Ovary (tissue), 9 donors: ENCODE results near the gene DROSHA. TPM values are rescaled to one million over a fixed set of nuclear protein-coding genes. Genes with fewer than 3 reads are reported as not detected.

Source experiments
- DNase-seq, 5 donors: peaks; one replicate each; pipeline ENCODE4 v3.0.0-alpha.2; 2019 to 2020
- H3K27ac ChIP-seq, 2 donors: fragments of 200-600 bp; one replicate each; pipeline versions ENCODE4 v1.5.1 to v1.8.0; 2019 to 2022
- H3K27me3 ChIP-seq: fragments of 200-600 bp; one replicate; pipeline ENCODE4 v1.8.0; 2022
- H3K36me3 ChIP-seq: fragments of 200-600 bp; sonication (generic); one replicate; pipeline ENCODE4 v1.5.1; 2019
- H3K4me1 ChIP-seq: one replicate; pipeline ENCODE4 v1.8.1; 2013; ENCODE audit warnings: mild to moderate bottlenecking, moderate library complexity; ENCODE audit not compliant: insufficient read depth
- H3K4me3 ChIP-seq: fragments of 200-600 bp; sonication (generic); one replicate; pipeline ENCODE4 v1.5.1; 2017
- H3K9me3 ChIP-seq, 2 donors: fragments of 200-600 bp in 1 of 2; sonication (generic) in 1 of 2; one replicate each; pipeline versions ENCODE4 v1.5.1 to v1.8.1; 2013 to 2019; ENCODE audit warnings: mild to moderate bottlenecking in 1 of 2, moderate library complexity in 1 of 2
- EP300 ChIP-seq: sonication (generic); formaldehyde crosslinking; IDR thresholded peaks from one replicate; pipeline ENCODE4 v1.6.1; 2017; ENCODE audit warnings: antibody characterized with exemption
- POLR2A ChIP-seq: fragments of 450-650 bp; IDR thresholded peaks from one replicate; pipeline ENCODE4 v1.6.1; 2017; ENCODE audit warnings: antibody characterized with exemption, mild to moderate bottlenecking, moderate library complexity
- WGBS, 3 donors: extraction: QIAGEN DNeasy Blood & Tissue Kit in 1 of 3; methylation state at CpG; one replicate each; pipeline versions ENCODE4 v1.1.5 to v1.1.7; 2013 to 2017; 5-methylcytosine and 5-hydroxymethylcytosine counted together
- intact Hi-C, 4 donors: fragments of 100-400 bp; cut with DNase I; formaldehyde crosslinking; loops; one replicate each; pipeline versions ENCODE4 v1.11.0 to v1.15.1; 2022 to 2023
- polyA plus RNA-seq, 2 donors: library from polyadenylated mRNA; stranded (reverse); fragments of 200-250 nt in 1 of 2; fragments of 350-450 nt in 1 of 2; fragmentation: Illumina TruSeq in 1 of 2; extraction: RNeasy Lipid Tissue Mini Kit (QIAGEN cat#74804) in 1 of 2; gene quantifications; one replicate each; pipeline ENCODE4 v1.2.3, GENCODE V29; 2013 to 2014
- total RNA-seq, 7 donors: library from RNA; depleted of rRNA in 2 of 7; stranded (reverse); fragments of >200 nt in 2 of 7; fragmentation: NEBNext Ultra II Directional in 3 of 7; extraction: Animal tissue kit (Norgen Biotek cat#: 25700) in 3 of 7; gene quantifications; one replicate each; pipeline versions ENCODE4 v1.1.0 to v1.2.4, GENCODE V29; 2016 to 2023
- TF ChIP-seq, protein P1 (sequence below), 3 donors: fragments of 450-650 bp in 2 of 3; fragments of 200-600 bp in 1 of 3; IDR thresholded peaks; one replicate each; pipeline versions ENCODE4 v1.5.1 to v1.8.0; 2016 to 2022; ENCODE audit warnings: antibody characterized with exemption in 3 of 3, mild to moderate bottlenecking in 1 of 3
- donor health status: DM: no; HTN: no; CAD: no; lungs with moderate emphysema.
- donor health status: DM: no; HTN: no; CAD: no.
- donor health status: Bipolar disorder and iron deficiency.
- donor health status: DM: yes; HTN: yes; CAD: no.
- donor health status: DM: no; HTN: no; CAD: no.
- donor health status: DM: yes; HTN: yes; CAD: no.

Gene DROSHA
- total and polyA plus RNA-seq, 9 donors, result 30.5 to 75.7 (median 50.3) TPM

DNA sequence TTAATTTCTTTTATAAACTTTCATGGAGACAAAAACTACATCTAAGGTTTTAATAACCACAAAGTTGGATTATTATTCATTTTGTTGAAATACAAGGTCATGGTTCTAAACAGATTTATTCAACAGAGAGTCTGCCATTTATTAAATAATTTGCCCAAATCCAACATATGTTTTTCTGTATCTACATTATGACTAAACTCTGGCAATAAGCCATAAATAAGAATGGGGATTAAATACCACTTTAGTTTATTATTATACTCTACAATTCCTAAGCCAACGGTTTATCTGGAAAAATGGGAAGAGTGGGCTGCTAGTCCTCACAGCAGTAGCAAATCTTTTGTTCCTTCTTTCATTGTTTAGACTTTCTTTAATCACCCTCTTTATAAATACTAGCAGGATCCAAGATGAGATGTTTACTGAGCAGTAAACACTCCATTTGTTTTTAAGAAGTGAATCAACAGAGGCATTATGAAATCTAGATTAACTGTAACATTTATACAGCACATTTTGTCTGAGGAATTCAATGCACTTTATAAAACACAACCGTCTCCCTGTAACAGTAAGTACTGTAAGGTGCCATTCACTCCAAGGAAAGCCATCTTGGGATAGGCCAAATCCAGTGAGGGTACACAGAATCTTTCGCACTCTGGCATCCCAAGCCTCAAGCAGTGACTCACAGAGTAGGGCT, 89.7 kb downstream of the DROSHA start:
- intact Hi-C loops, result no loop called here
- no peak for DNase-seq

DNA sequence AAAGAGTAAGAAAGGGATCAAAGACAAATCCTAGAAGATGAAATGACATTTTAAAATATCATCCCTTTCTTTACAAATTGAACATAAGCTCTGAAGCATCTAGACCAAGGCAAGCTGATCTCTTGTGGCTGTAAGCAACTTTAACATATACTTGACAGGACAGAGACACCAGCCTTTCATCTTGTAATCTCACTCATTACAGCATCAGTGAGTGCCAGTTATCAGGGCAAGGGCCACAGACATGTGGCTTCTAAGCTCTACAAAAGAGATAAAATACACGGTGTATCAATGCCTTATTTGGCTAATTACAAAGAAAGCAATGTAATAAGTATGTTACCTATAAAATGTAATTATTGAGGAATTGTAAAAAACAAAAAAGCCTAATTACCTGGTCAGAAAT, 95.0 kb downstream of the DROSHA start:
- H3K36me3 ChIP-seq, result no peaks in the 10 kb centered on the region
- no peak for TF ChIP-seq POLR2A
- no peak overlapping the region for H3K4me3 ChIP-seq
- no peak overlapping the region for H3K27ac ChIP-seq
- WGBS, 3 donors, result 56 to 66% (median 58%) methylated on average over 1 of the region's 1 CpG
- intact Hi-C loops, result no loop called here
- no peaks in the 10 kb centered on the region for H3K9me3 ChIP-seq
- DNase-seq, result no peak
- no peaks in the 10 kb centered on the region for H3K27me3 ChIP-seq
- no peaks in the 10 kb centered on the region for H3K4me1 ChIP-seq

More for the DNA sequence above, 89.7 kb downstream of the DROSHA start:
- H3K36me3 ChIP-seq, result no peaks in the 10 kb centered on the region
- H3K27me3 ChIP-seq, result no peaks in the 10 kb centered on the region
- H3K9me3 ChIP-seq, result no peaks in the 10 kb centered on the region
- H3K27ac ChIP-seq, result no peak overlapping the region
- H3K4me3 ChIP-seq, result no peak overlapping the region
- WGBS, 3 donors, result 34 to 47% (median 36%) methylated on average over 3 of the region's 3 CpGs
- TF ChIP-seq POLR2A (no peak), EP300 (no peak)
- TF ChIP-seq, protein P1, sequence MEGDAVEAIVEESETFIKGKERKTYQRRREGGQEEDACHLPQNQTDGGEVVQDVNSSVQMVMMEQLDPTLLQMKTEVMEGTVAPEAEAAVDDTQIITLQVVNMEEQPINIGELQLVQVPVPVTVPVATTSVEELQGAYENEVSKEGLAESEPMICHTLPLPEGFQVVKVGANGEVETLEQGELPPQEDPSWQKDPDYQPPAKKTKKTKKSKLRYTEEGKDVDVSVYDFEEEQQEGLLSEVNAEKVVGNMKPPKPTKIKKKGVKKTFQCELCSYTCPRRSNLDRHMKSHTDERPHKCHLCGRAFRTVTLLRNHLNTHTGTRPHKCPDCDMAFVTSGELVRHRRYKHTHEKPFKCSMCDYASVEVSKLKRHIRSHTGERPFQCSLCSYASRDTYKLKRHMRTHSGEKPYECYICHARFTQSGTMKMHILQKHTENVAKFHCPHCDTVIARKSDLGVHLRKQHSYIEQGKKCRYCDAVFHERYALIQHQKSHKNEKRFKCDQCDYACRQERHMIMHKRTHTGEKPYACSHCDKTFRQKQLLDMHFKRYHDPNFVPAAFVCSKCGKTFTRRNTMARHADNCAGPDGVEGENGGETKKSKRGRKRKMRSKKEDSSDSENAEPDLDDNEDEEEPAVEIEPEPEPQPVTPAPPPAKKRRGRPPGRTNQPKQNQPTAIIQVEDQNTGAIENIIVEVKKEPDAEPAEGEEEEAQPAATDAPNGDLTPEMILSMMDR (IDR thresholded peaks at IDR 0.05), result no peak
- peaks cover 3% of the 10 kb centered on the region for H3K4me1 ChIP-seq

DNA sequence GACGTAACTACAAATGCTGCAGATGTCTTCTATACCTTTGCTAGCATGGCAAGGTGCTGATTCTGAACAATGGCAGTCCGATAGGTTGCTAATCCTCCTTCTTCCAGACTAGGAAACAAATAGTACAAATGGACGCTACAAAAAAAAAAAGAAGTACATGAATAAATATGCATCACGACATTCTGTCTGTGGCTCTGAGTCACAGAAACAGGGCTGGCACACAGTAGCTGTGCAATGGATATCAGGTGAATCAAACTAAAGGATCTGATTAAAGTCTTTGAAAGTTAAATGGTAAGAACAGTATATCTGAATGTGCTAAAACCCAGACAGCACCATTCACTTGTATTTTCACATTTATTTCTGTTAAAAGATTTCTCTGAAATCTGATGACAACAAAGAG, 96.2 kb downstream of the DROSHA start:
- intact Hi-C loops, result no loop called here
- TF ChIP-seq EP300, result no peak
- TF ChIP-seq, protein P1 (IDR thresholded peaks at IDR 0.05), result no peak
- Histone ChIP-seq H3K27ac (no peak overlapping the region), H3K4me3 (no peak overlapping the region), H3K4me1 (no peaks in the 10 kb centered on the region), H3K36me3 (no peaks in the 10 kb centered on the region), H3K27me3 (no peaks in the 10 kb centered on the region), H3K9me3 (no peaks in the 10 kb centered on the region)
- WGBS, 3 donors, result 92 to 95% (median 93%) methylated on average over 4 of the region's 4 CpGs
- no peak for DNase-seq

DNA sequence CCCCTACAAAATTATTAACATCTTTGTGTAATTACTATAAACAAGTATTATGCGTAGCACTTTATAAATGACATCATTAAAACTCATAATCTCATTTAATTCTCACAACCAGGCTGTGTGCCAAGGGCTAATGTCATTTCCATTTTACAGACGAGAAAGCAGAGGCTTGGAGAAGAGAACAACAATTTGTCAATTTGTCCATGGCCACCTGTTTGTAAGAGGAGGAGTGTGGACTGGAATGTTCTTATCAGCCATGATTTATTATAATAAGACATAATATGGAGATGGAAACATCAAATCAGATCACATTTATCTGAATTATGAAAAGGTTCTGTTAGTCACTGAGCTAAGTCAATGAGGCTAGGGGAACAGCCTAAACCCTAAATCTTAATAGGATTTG, 97.0 kb downstream of the DROSHA start:
- no peak overlapping the region for H3K4me3 ChIP-seq
- no peak for DNase-seq
- no peaks in the 10 kb centered on the region for H3K27me3 ChIP-seq
- intact Hi-C loops, result no loop called here
- H3K27ac ChIP-seq, result no peak overlapping the region
- no peaks in the 10 kb centered on the region for H3K36me3 ChIP-seq
- 44 to 80% (median 76%) methylated on average over 2 of the region's 2 CpGs for WGBS, 3 donors
- H3K4me1 ChIP-seq, result no peaks in the 10 kb centered on the region
- H3K9me3 ChIP-seq, result no peaks in the 10 kb centered on the region
- TF ChIP-seq EP300, result no peak
- TF ChIP-seq, protein P1 (IDR thresholded peaks at IDR 0.05), result no peak
- no peak for TF ChIP-seq POLR2A

DNA sequence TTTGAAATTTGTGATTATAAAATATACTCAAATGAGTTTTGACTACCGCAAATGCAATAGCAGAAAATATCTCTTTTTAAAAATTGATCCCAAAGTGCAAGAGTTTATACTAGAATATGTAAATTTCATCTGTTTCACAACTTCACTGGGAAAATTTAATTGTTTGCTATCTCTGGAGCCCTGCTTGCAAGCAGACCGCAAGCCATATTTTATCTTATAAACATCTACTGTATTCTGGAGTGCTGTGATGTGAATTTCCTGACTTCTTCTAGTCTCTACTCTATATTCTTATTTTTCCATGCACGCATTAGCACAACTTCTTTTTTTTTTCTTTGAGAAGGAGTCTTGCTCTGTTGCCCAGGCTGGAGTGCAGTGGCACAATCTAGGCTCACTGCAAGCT, 98.7 kb downstream of the DROSHA start:
- Histone ChIP-seq H3K27me3 (no peaks in the 10 kb centered on the region), H3K4me3 (no peak overlapping the region), H3K9me3 (no peaks in the 10 kb centered on the region), H3K27ac (no peak overlapping the region), H3K4me1 (peaks cover under 1% of the 10 kb centered on the region), H3K36me3 (no peaks in the 10 kb centered on the region)
- 96 to 100% (median 97%) methylated on average over 3 of the region's 3 CpGs for WGBS, 3 donors
- TF ChIP-seq, protein P1 (IDR thresholded peaks at IDR 0.05), result no peak
- TF ChIP-seq POLR2A, result no peak
- TF ChIP-seq EP300, result no peak
- intact Hi-C loops, result no loop called here
- no peak for DNase-seq
